ENCODE measurements around the gene EI24.
"Not testable (repeated sequence)": the region's sequence is repeated elsewhere in the genome, so short reads cannot be mapped to it uniquely, and the experiment has no call there.

The EI24 gene

DNA sequence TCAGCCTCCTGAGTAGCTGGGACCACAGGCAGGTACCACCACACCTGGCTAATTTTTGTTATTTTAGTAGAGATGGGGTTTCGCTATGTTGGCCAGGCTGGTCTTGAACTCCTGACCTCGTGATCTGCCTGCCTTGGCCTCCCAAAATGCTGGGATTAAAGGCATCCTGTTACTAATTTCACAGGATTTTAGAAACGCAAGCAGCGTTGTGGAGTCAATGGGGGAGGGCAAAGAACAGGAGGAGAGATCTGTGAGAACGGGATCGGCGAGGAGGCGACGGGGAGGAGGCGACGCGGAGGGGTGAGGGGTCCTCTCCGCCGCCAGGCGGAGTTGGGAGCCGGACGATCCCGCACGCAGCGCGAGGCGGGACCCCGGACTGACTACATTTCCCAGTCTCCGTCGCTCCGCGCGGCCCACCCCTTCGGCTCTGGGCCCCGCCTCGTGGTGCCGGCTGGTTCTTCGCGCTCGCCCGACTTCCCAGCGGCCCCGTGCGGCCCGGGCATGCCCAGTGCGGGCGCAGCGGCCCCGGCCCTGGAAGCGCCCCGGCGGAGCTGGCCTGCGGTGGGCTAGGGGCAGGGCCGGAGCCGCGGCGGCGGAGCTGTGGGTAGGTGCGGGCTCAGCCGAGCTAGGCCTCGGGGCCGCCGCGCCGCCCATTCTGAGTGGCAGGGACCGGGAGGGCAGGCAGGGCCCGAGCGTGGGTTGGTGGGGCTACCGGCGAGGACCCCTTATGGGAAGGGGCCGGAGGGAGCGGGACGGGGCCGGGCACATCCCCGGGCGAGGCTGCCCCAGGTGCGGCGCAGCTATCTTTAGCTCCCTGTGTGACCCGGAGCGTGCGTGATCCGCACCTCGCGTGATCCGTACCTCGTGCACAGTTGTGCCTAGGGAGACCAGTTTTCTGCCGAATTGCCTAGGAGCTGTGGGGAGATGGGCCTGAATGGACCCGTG lies at the start of gene EI24:
TSS of gene EI24 (plus strand) at position 508 of the 945 bp plus-strand sequence. CDS start 3,051 bp downstream, outside the sequence.
- in situ Hi-C loops (cut with MboI; ENCODE audit: low sequenced_read_pairs): no loop called here

DNA sequence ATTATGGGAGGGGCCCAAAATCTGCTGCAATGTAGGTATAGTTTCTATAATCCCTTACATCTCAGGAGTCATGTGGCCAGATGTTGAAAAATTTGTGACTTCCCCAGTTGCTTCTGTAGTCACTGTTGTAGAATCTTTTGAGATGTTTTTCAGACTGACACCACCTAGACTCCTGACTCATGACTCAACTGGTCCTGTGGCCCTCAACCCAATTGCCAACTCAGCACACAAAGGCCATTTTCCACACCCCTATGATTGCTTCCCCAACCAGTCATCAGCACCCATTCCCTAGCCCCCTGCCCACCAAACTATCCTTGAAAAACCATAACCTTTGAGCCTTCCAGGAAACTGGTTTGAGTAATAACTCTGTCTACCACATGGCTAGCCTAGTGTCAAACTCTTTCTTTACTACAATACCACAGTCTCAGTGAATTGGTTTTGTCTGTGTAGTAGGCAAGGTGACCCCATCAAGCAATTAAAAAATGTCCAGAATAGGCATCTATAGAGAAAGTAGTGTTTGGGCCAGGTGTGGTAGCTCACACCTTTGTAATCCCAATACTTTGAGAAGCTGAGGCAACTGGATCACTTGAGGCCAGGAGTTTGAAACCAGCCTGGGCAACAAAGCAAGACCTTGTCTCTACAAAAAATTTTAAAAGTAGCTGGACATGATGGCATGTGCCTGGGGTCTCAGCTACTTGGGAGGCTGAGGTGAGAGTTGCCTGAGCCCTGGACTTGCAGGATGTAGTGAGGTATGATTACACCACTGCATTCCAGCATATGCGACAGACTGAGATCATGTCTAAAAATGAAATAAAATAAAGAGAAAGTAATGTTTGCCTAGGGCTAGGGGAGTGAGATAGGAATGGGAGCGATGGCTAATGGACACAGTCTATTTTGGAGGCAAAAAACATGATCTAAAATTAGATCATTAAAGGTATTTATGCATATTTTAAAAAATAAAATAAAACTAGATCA lies 49.1 kb upstream of the EI24 start:
- in situ Hi-C loops (cut with MboI; ENCODE audit: low sequenced_read_pairs): no loop called here

DNA sequence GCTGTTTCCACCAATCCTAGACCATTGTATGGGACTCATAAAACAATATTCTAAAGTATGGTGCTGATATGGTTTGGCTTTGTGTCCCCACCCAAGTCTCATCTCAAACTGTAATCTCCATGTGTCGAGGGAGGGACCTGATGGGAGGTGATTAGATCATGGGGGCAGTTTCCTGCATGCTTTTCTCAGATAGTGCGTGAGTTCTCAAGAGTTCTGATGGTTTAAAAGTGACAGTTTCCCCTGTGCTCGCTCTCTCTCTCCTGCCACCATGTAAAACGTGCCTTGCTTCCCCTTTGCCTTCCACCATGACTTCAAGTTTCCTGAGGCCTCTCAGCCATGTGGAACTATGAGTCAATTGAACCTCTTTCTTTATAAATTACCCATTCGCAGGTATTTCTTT lies 44.0 kb upstream of the EI24 start:
- in situ Hi-C loops (cut with MboI; ENCODE audit: low sequenced_read_pairs): no loop called here

DNA sequence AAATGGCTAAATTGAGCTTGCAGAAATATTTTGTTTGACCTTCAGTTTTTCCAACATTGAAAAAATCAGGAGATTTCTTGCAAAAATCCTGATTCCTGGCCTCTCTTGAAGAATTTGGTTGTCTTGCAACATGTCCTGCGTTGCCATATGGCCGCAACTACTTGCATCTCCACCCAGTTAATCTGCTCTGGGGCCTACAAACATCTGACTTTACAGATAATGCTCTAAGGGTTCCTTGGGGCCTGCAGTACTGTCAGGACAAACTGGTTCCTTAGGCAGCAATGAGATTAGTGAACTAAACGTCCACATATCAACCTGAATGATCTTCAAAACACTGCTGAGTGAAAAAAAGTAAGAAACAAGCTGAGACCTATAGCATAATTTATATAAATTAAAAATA lies 36.6 kb upstream of the EI24 start:
- in situ Hi-C loops (cut with MboI; ENCODE audit: low sequenced_read_pairs): no loop called here

DNA sequence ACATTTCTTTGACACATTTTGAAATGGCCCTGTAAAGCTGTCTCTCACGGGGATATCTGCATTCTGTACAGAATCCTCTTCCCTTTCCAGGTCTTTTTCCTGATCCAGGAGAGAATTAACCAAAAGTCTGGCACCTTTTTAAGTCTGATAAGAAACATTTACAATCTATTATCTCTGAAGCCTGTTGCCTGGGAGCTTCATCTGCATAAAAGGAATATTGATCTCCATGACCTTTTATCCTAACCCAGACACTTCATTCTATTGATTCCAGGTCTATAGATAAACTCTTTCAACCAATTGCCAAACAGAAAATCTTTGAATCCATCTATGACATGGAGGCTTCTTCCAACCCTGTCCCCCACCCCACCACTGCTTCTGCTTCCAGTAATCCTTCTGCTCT lies 33.7 kb upstream of the EI24 start:
- in situ Hi-C loops (cut with MboI; ENCODE audit: low sequenced_read_pairs): no loop called here

DNA sequence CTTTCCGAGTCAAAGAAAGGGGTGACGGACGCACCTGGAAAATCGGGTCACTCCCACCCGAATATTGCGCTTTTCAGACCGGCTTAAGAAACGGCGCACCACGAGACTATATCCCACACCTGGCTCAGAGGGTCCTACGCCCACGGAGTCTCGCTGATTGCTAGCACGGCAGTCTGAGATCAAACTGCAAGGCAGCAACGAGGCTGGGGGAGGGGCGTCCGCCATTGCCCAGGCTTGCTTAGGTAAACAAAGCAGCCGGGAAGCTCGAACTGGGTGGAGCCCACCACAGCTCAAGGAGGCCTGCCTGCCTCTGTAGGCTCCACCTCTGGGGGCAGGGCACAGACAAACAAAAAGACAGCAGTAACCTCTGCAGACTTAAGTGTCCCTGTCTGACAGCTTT lies 32.4 kb upstream of the EI24 start:
- in situ Hi-C loops (cut with MboI; ENCODE audit: low sequenced_read_pairs): not testable (repeated sequence)

DNA sequence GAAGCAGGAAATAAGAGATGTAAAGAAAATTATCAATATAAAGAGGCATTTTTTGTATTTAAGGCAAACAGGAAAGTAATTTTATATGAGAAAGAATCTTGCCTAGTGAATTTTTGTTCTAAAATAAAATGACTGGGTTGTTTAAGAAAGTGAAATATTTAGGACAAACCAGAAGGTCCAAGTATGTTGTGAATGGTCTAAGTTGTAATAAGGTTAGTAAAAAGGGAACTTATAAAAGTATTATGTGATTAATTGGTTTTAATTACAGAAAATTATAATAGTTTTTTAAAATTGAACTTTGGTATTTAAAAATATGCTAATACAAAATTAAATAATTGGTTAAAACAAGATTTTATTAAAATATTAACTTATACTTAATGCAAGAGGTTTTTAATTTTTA lies 26.6 kb upstream of the EI24 start:
- in situ Hi-C loops (cut with MboI; ENCODE audit: low sequenced_read_pairs): no loop called here

DNA sequence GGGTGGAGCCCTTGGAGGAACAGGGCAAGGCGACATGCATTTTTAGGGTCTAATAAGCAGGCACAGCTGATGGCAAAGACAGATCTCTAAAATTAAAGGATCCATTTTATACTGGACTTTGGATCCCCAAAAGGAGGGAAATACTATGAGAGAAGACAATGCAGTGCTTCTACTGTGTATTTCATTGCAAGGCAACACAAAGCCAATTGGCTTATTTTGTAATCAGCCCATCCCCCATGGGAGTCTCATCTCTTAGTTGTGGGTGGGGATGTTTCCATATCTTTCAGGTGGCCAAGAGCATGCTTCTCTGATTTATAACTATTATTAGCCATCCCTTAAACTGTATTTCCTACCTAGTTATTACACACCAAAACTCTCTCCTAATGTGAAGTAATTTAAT lies 18.5 kb upstream of the EI24 start:
- in situ Hi-C loops (cut with MboI; ENCODE audit: low sequenced_read_pairs): no loop called here

DNA sequence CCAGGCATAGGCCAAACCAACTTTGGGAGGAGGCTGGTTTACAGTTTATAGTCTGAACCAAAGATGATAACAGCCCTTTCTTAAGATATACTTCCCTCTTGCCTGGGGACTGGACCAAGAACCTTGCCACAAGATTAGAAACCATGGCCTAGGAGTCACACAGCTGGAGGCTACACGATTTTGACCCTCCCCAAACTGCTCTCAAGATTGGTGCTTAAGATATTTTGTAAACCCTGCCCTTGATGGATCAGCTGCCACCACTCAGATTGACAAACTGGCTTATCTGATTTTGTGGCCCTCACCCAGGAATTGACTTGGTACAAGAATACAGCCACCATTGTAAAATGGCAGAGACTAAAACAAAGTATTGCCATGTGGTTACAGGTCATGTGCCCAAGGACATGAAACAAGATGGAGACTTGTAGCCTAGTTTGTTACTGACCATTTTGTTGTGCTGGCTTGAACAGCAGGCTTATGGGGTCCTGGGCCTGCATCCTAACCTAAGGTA lies 17.4 kb upstream of the EI24 start:
- in situ Hi-C loops (cut with MboI; ENCODE audit: low sequenced_read_pairs): no loop called here

DNA sequence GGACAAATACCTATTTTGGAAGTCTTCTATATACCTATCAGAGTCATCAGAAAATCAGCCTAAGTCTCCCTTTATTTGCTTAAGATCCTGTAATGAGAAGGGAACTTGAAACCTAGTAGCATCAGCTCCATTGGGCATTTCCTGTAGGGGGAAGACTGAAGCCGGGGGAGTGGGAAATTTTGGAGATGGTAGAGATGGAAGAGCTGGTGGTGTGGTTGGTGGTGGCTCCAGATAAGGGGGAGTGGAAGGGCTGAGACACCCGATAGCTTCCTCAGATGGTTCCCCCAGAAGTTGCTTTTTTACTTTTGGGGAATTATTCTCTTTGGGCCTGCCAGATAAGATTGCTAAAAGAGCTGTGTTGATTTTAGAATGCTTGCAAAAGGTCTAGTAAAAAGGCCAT lies 16.4 kb upstream of the EI24 start:
- in situ Hi-C loops (cut with MboI; ENCODE audit: low sequenced_read_pairs): no loop called here

DNA sequence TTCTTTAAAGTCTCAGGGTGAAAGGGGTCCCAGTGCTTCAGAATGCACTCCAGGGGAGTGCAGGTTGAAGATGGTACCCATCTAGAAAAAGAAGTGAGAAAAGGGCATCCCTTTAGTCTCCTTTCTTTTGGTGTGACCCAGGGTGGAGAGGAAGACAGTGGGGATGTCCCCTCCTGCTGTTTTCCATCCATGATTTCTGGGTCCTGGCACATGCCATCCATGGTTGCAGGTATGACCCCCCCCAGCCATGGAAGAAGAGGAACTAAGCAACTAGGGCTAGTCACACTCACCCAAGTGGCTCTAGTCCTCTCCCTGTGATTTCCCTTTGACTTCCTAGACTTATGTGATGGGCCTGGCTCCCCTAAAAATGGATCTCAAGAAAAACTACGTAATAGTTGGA lies 15.9 kb upstream of the EI24 start:
- in situ Hi-C loops (cut with MboI; ENCODE audit: low sequenced_read_pairs): no loop called here

DNA sequence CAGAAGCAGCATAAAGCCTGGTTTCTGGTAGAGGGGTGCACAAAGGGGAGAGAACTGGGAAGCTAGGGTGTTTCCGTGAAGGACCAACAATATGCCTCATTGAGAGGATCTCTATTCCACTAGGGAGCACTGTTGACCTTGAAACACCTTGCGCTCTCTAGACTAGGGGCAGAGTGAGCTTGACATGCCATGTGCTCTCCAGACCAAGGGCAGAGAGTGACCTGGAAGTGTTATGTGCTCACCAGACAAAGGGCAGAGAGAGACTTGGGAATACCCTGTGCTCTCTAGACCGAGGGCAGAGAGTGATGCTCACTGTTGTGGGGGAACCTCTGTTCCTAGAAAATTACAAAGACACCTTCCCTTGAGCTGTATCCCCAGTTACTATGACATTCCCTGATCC lies 15.2 kb upstream of the EI24 start:
- in situ Hi-C loops (cut with MboI; ENCODE audit: low sequenced_read_pairs): no loop called here

DNA sequence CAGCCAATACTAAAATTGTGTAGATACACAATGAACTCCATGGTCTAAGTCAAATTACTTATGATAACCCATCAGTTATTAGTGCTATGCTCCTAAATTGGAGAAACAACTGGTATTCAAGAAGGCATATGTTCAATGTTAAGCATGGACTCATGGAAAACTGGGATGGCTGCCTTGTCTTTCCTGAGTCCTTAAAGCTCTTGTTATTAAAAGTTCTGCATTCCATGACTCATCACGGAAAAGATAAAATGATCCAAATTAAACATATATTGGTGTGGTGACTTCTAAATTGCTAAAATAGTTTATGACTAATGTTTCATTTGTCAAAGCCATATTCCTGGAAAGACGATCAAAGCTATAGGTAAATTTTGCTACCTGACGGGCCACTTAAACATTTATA lies 9.4 kb upstream of the EI24 start:
- in situ Hi-C loops (cut with MboI; ENCODE audit: low sequenced_read_pairs): no loop called here

DNA sequence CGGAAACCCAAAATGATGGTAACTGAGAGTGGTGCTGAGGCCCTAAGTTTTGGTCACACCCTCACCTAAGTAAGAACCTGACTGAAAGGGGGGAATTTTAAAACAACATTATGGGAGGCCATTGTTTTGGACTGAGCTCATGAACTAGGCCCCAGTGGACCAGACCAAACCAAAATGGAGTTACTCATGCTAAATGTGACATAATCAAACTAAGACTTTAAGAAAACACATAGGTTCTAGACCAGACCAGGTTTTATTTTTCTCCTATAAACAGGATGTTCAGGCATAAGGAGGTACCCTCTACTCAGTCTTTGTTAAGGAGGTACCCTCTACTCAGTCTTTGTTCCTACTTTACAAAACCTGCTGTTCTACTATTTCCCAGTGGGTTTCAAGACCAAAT lies 7.4 kb upstream of the EI24 start:
- in situ Hi-C loops (cut with MboI; ENCODE audit: low sequenced_read_pairs): no loop called here

DNA sequence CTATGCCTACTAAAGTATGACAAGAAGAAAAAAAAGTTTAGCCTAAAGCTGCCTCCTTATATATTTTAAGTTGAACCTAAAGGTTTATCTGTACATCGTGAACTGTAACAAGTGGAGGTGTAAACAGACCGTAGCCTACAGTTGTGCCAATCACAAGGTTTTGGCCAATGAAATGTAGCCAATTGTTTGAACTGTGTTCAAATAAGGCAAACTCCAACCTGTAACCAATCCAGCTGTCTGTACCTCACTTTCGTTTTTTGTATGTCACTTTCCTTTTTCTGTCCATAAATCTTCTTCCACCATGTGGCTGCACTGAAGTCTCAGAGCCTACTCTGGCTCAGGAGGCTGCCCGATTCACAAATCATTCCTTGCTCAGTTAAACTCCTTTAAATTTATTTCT lies 6.8 kb upstream of the EI24 start:
- in situ Hi-C loops (cut with MboI; ENCODE audit: low sequenced_read_pairs): no loop called here

DNA sequence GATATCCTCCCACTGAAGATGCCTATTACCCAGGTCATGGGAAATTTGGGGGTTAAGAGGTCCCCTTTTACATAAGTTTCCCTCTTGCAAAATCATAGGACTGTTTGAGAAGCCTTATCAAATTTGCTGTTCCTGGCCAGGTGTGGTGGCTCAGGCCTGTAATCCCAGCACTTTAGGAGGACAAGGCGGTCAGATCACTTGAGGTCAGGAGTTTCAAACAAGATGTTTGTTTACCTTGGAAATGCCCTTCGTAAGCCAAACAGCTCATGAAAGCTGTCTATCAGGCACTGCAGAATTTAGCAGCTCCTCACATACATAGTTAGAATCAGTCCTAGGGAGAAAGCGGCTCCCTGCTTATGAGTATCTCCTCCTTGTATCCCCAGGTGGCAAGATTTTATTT lies 4.9 kb upstream of the EI24 start:
- in situ Hi-C loops (cut with MboI; ENCODE audit: low sequenced_read_pairs): no loop called here

DNA sequence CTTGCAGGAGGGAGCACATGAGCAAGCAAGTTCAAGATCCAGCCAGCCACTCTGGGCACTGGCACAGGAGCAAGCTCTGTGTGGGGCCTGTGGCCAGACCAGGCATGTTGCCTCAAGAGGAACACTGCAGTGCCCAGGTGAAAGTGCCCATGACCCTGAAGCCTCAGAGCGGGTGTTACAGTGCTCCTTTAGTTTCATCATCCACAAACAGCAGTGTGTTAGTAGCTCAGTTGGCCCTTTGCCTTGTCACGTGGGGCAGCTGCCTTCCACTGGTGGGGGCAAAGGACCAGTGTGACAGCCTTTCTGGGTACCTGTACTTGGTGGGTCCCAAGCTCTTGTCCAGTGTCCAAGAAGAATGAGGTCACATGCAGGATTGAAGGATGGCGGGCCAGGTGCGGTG lies 3.0 kb upstream of the EI24 start:
- in situ Hi-C loops (cut with MboI; ENCODE audit: low sequenced_read_pairs): no loop called here

DNA sequence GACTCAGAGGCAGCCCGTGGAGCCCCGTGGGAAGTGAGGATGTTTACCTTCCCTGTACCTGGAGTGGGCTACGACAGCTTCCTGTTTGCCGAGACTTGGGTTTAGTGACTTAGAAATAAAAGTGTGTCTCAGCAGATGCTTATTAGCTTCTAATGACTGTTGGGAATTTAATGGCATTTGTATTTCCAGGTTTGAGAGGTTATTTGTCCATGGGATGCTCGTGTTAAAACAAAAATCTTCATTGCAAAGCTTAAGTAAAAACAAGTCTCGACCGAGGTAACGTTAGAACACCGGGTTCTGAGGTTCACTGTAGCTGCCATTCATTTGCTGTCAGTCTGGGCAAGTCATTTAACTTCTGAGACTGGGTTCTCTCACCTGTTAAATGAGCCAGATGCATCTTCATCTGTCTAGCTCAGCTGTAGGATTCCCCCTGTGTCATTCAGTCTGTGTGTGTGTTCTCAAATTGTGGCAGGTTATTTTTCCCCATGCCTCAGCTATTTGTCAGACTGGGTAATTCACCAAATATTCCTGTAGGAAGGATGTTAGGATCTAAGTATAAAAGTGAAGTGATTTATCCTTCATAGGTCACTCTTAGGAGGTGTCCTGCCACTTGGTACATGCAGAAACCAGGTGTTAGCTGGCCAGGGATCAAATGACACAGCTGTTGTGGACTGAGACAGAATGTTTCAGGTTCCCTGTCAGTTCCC lies 791 bp downstream of the EI24 start:
- in situ Hi-C loops (cut with MboI; ENCODE audit: low sequenced_read_pairs): no loop called here

DNA sequence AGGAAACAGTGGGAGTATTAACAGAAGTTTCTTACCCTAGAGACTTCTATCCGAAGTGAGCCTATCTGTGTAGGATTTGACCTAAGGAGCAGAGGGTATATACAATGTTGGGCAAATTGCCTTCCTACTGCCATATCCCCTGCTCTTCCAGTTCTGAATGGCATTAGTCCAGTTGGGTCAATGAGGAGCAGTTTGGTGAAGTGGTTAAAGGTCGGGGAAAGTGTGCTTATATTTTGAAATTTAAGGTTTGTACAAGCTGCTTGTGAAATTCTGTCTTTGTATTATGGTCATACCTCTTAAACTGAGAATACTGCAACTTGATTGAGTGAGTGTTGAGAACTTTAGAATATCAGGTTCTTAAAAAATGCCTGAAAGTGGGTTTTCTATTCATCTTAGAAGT lies 1.7 kb downstream of the EI24 start:
- in situ Hi-C loops (cut with MboI; ENCODE audit: low sequenced_read_pairs): no loop called here

DNA sequence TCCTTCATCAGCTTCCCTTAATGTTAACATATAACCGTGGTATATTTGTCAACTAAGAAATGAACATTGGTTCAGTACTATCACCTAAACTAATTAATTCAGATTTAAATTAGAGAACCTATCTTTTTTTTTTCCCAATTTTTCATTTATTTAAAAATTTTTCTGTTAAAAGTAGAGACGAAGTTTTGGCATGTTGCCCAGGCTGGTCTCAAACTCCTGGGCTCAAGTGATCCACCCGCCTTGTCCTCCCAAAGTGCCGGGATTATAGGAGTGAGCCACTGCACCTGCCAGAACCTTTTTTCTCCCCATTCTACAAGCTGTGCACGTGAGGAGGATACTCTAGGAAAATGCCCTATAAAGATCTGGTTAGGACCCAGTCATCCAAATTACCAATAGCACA lies 3.6 kb downstream of the EI24 start:
- in situ Hi-C loops (cut with MboI; ENCODE audit: low sequenced_read_pairs): no loop called here

DNA sequence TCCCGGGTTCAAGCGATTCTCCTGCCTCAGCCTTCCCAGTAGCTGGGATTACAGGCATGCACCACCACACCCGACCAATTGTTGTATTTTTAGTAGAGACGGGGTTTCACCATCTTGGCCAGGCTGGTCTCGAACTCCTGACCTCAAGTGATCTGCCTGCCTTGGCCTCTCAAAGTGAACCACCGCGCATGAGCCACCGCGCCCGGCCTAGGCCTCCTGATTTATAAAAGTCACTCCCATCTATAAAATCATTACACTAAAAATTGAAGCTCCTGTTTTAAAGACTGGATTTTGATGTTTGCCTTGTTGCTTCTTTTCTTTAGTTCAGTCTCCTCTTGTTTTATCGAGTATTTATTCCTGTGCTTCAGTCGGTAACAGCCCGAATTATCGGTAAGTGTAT lies 7.9 kb downstream of the EI24 start:
- in situ Hi-C loops (cut with MboI; ENCODE audit: low sequenced_read_pairs): not testable (repeated sequence)

Data from HL-60/S4 treated with retinoic acid at 250 ng/mL for 4 days and 3 days (cell line).